Measurements from ENCODE around the gene EPHA2.
A peak's percentile ranks its signal among the peaks of the same experiment; 100 is the strongest.

EPHA2 gene

GRCh38 chr1:16176653-16177052 lies 20.8 kb upstream of the EPHA2 start:
- Histone ChIP-seq H3K4me1 (ENCODE audit: control extremely low read depth in 1 of 4, control insufficient read depth in 4 of 4, insufficient read depth in 4 of 4, low read length in 3 of 4) (peaks cover 0 to 46% (median 28%) of the 10 kb centered on the region in 4 experiments), H3K9me3 (ENCODE audit: control extremely low read depth in 1 of 5, control insufficient read depth in 4 of 5, insufficient read depth in 2 of 5, low read depth in 1 of 5, low read length in 4 of 5) (no peaks in the 10 kb centered on the region), H3K4me3 (ENCODE audit: control insufficient read depth in 1 of 7, extremely low read depth in 1 of 7, insufficient read depth in 4 of 7, low read depth in 2 of 7, low read length in 6 of 7) (peak overlapping the region in 1 of 7 experiments; percentile 21), H3K36me3 (ENCODE audit: control insufficient read depth in 4 of 4, insufficient read depth in 4 of 4, low read length in 3 of 4) (no peaks in the 10 kb centered on the region), H3K27me3 (replicated peaks in 2 of 5; ENCODE audit: control insufficient read depth in 4 of 5, insufficient read depth in 5 of 5, low read length in 4 of 5) (no peaks in the 10 kb centered on the region), H3K27ac (ENCODE audit: insufficient read depth in 1 of 2, low read depth in 1 of 2, low read length in 2 of 2, poor library complexity in 1 of 2, severe bottlenecking in 2 of 2) (no peak overlapping the region)
- no peak for DNase-seq
- 89% methylated on average over 6 of the region's 7 CpGs for WGBS (ENCODE audit: insufficient coverage)
- POLR2A ChIA-PET, result no interaction called here
- CTCF ChIA-PET, result no interaction called here

GRCh38 chr1:16175610-16176553 lies 20.0 kb upstream of the EPHA2 start:
- Histone ChIP-seq H3K9me3 (ENCODE audit: control extremely low read depth in 1 of 5, control insufficient read depth in 4 of 5, insufficient read depth in 2 of 5, low read depth in 1 of 5, low read length in 4 of 5) (no peaks in the 10 kb centered on the region), H3K4me3 (ENCODE audit: control insufficient read depth in 1 of 7, extremely low read depth in 1 of 7, insufficient read depth in 4 of 7, low read depth in 2 of 7, low read length in 6 of 7) (peak overlapping the region in 3 of 7 experiments; percentile 2 to 36 (median 21)), H3K27me3 (replicated peaks in 2 of 5; ENCODE audit: control insufficient read depth in 4 of 5, insufficient read depth in 5 of 5, low read length in 4 of 5) (no peaks in the 10 kb centered on the region), H3K27ac (ENCODE audit: insufficient read depth in 1 of 2, low read depth in 1 of 2, low read length in 2 of 2, poor library complexity in 1 of 2, severe bottlenecking in 2 of 2) (no peak overlapping the region), H3K4me1 (ENCODE audit: control extremely low read depth in 1 of 4, control insufficient read depth in 4 of 4, insufficient read depth in 4 of 4, low read length in 3 of 4) (peaks cover 0 to 46% (median 28%) of the 10 kb centered on the region in 4 experiments), H3K36me3 (ENCODE audit: control insufficient read depth in 4 of 4, insufficient read depth in 4 of 4, low read length in 3 of 4) (no peaks in the 10 kb centered on the region)
- DNase-seq, result peak; percentile 65 to 89 (median 86)
- WGBS (ENCODE audit: insufficient coverage), result 11% methylated on average over 18 of the region's 24 CpGs
- ChIA-PET CTCF (interaction anchor here (1.0 to 1.4 kb wide), 4 partner anchors 10 to 97 kb away, joined by 3 to 4 read pairs (median 4); no protein-coding TSS in a partner anchor), POLR2A (no interaction called here)

GRCh38 chr1:16174886-16175598 lies 19.2 kb upstream of the EPHA2 start:
- Histone ChIP-seq H3K4me1 (ENCODE audit: control extremely low read depth in 1 of 4, control insufficient read depth in 4 of 4, insufficient read depth in 4 of 4, low read length in 3 of 4) (peaks cover 0 to 46% (median 28%) of the 10 kb centered on the region in 4 experiments), H3K36me3 (ENCODE audit: control insufficient read depth in 4 of 4, insufficient read depth in 4 of 4, low read length in 3 of 4) (no peaks in the 10 kb centered on the region), H3K27ac (ENCODE audit: insufficient read depth in 1 of 2, low read depth in 1 of 2, low read length in 2 of 2, poor library complexity in 1 of 2, severe bottlenecking in 2 of 2) (no peak overlapping the region), H3K4me3 (ENCODE audit: control insufficient read depth in 1 of 7, extremely low read depth in 1 of 7, insufficient read depth in 4 of 7, low read depth in 2 of 7, low read length in 6 of 7) (no peak overlapping the region), H3K9me3 (ENCODE audit: control extremely low read depth in 1 of 5, control insufficient read depth in 4 of 5, insufficient read depth in 2 of 5, low read depth in 1 of 5, low read length in 4 of 5) (no peaks in the 10 kb centered on the region), H3K27me3 (replicated peaks in 2 of 5; ENCODE audit: control insufficient read depth in 4 of 5, insufficient read depth in 5 of 5, low read length in 4 of 5) (peaks cover 0 to under 1% (median 0%) of the 10 kb centered on the region in 5 experiments)
- 76% methylated on average over 18 of the region's 22 CpGs for whole genome bisulfite sequencing (ENCODE audit: insufficient coverage)
- POLR2A ChIA-PET, result no interaction called here
- DNase-seq, result peak in 1 of 3 donors; percentile 27
- CTCF ChIA-PET, result interaction anchor here (0.6 to 1.4 kb wide), 5 partner anchors 9 to 96 kb away, joined by 3 to 4 read pairs (median 3); no protein-coding TSS in a partner anchor

GRCh38 chr1:16174261-16174868 lies 18.5 kb upstream of the EPHA2 start:
- POLR2A ChIA-PET, result no interaction called here

GRCh38 chr1:16173447-16174260 lies 17.8 kb upstream of the EPHA2 start:
- Histone ChIP-seq H3K27ac (ENCODE audit: insufficient read depth in 1 of 2, low read depth in 1 of 2, low read length in 2 of 2, poor library complexity in 1 of 2, severe bottlenecking in 2 of 2) (peak overlapping the region in 1 of 2 experiments; percentile 57), H3K4me1 (ENCODE audit: control extremely low read depth in 1 of 4, control insufficient read depth in 4 of 4, insufficient read depth in 4 of 4, low read length in 3 of 4) (peaks cover 0 to 56% (median 36%) of the 10 kb centered on the region in 4 experiments), H3K27me3 (replicated peaks in 2 of 5; ENCODE audit: control insufficient read depth in 4 of 5, insufficient read depth in 5 of 5, low read length in 4 of 5) (peaks cover 0 to 11% (median 2%) of the 10 kb centered on the region in 5 experiments), H3K4me3 (ENCODE audit: control insufficient read depth in 1 of 7, extremely low read depth in 1 of 7, insufficient read depth in 4 of 7, low read depth in 2 of 7, low read length in 6 of 7) (no peak overlapping the region), H3K9me3 (ENCODE audit: control extremely low read depth in 1 of 5, control insufficient read depth in 4 of 5, insufficient read depth in 2 of 5, low read depth in 1 of 5, low read length in 4 of 5) (no peaks in the 10 kb centered on the region), H3K36me3 (ENCODE audit: control insufficient read depth in 4 of 4, insufficient read depth in 4 of 4, low read length in 3 of 4) (no peaks in the 10 kb centered on the region)
- 43% methylated on average over 11 of the region's 12 CpGs for WGBS (ENCODE audit: insufficient coverage)
- ChIA-PET POLR2A (interaction anchor here (0.6 kb wide), 1 partner anchor 39 kb away, joined by 3 read pairs; no protein-coding TSS in a partner anchor), CTCF (interaction anchor here (1.0 to 1.5 kb wide), 3 partner anchors 16 to 98 kb away, joined by 3 read pairs; no protein-coding TSS in a partner anchor)
- DNase-seq, result peak in 2 of 3 donors; percentile 39 to 60

More at GRCh38 chr1:16174261-16174868, 18.5 kb upstream of the EPHA2 start:
- DNase-seq, result no peak
- H3K4me3 ChIP-seq (ENCODE audit: control insufficient read depth in 1 of 7, extremely low read depth in 1 of 7, insufficient read depth in 4 of 7, low read depth in 2 of 7, low read length in 6 of 7), result no peak overlapping the region
- H3K9me3 ChIP-seq (ENCODE audit: control extremely low read depth in 1 of 5, control insufficient read depth in 4 of 5, insufficient read depth in 2 of 5, low read depth in 1 of 5, low read length in 4 of 5), result no peaks in the 10 kb centered on the region
- peaks cover 0 to 49% (median 29%) of the 10 kb centered on the region in 4 experiments for H3K4me1 ChIP-seq (ENCODE audit: control extremely low read depth in 1 of 4, control insufficient read depth in 4 of 4, insufficient read depth in 4 of 4, low read length in 3 of 4)
- H3K27ac ChIP-seq (ENCODE audit: insufficient read depth in 1 of 2, low read depth in 1 of 2, low read length in 2 of 2, poor library complexity in 1 of 2, severe bottlenecking in 2 of 2), result no peak overlapping the region
- CTCF ChIA-PET, result interaction anchor here (1.0 to 1.4 kb wide), 3 partner anchors 8 to 95 kb away, joined by 3 to 4 read pairs (median 4); no protein-coding TSS in a partner anchor
- peaks cover 0 to 3% (median 2%) of the 10 kb centered on the region in 5 experiments for H3K27me3 ChIP-seq (replicated peaks in 2 of 5; ENCODE audit: control insufficient read depth in 4 of 5, insufficient read depth in 5 of 5, low read length in 4 of 5)
- 93% methylated on average over 3 of the region's 9 CpGs for WGBS (ENCODE audit: insufficient coverage)
- no peaks in the 10 kb centered on the region for H3K36me3 ChIP-seq (ENCODE audit: control insufficient read depth in 4 of 4, insufficient read depth in 4 of 4, low read length in 3 of 4)

GRCh38 chr1:16172964-16173446 lies 17.1 kb upstream of the EPHA2 start:
- no peak overlapping the region for H3K4me3 ChIP-seq (ENCODE audit: control insufficient read depth in 1 of 7, extremely low read depth in 1 of 7, insufficient read depth in 4 of 7, low read depth in 2 of 7, low read length in 6 of 7)
- H3K9me3 ChIP-seq (ENCODE audit: control extremely low read depth in 1 of 5, control insufficient read depth in 4 of 5, insufficient read depth in 2 of 5, low read depth in 1 of 5, low read length in 4 of 5), result no peaks in the 10 kb centered on the region
- H3K36me3 ChIP-seq (ENCODE audit: control insufficient read depth in 4 of 4, insufficient read depth in 4 of 4, low read length in 3 of 4), result no peaks in the 10 kb centered on the region
- CTCF ChIA-PET, result interaction anchor here (1.0 to 1.5 kb wide), 3 partner anchors 17 to 97 kb away, joined by 3 read pairs; no protein-coding TSS in a partner anchor
- H3K27me3 ChIP-seq (replicated peaks in 2 of 5; ENCODE audit: control insufficient read depth in 4 of 5, insufficient read depth in 5 of 5, low read length in 4 of 5), result peaks cover 0 to 12% (median 4%) of the 10 kb centered on the region in 5 experiments
- POLR2A ChIA-PET, result interaction anchor here (0.6 to 0.7 kb wide), 2 partner anchors 39 to 215 kb away, joined by 3 to 6 read pairs; no protein-coding TSS in a partner anchor
- peaks cover 0 to 61% (median 41%) of the 10 kb centered on the region in 4 experiments for H3K4me1 ChIP-seq (ENCODE audit: control extremely low read depth in 1 of 4, control insufficient read depth in 4 of 4, insufficient read depth in 4 of 4, low read length in 3 of 4)
- peak overlapping the region in 1 of 2 experiments; percentile 57 for H3K27ac ChIP-seq (ENCODE audit: insufficient read depth in 1 of 2, low read depth in 1 of 2, low read length in 2 of 2, poor library complexity in 1 of 2, severe bottlenecking in 2 of 2)
- peak; percentile 69 to 92 (median 89) for DNase-seq
- WGBS (ENCODE audit: insufficient coverage), result 7% methylated on average over 5 of the region's 14 CpGs
